ENCODE results near the gene RETREG1.
"Not testable (repeated sequence)": the region's sequence is repeated elsewhere in the genome, so short reads cannot be mapped to it uniquely, and the experiment has no call there.

RETREG1 gene

GRCh38 chr5:16558984-16559629 is 57.7 kb downstream of the RETREG1 start:
- in situ Hi-C loops (cut with MboI; ENCODE audit: low sequenced_read_pairs): no loop called here

GRCh38 chr5:16557477-16557876 is 59.3 kb downstream of the RETREG1 start:
- in situ Hi-C loops (cut with MboI; ENCODE audit: low sequenced_read_pairs): no loop called here

GRCh38 chr5:16554110-16554509 is 62.7 kb downstream of the RETREG1 start:
- in situ Hi-C loops (cut with MboI; ENCODE audit: low sequenced_read_pairs): no loop called here

GRCh38 chr5:16552666-16553343 is 64.0 kb downstream of the RETREG1 start:
- in situ Hi-C loops (cut with MboI; ENCODE audit: low sequenced_read_pairs): no loop called here

- in situ Hi-C loops (cut with MboI; ENCODE audit: low sequenced_read_pairs): no loop called here
Measured at GRCh38 chr5:16551628-16552027, 65.2 kb downstream of the RETREG1 start.

- in situ Hi-C loops (cut with MboI; ENCODE audit: low sequenced_read_pairs): no loop called here
Measured at GRCh38 chr5:16550316-16550952, 66.4 kb downstream of the RETREG1 start.

GRCh38 chr5:16549491-16550206 is 67.1 kb downstream of the RETREG1 start:
- in situ Hi-C loops (cut with MboI; ENCODE audit: low sequenced_read_pairs): no loop called here

GRCh38 chr5:16548812-16549211 is 68.0 kb downstream of the RETREG1 start:
- in situ Hi-C loops (cut with MboI; ENCODE audit: low sequenced_read_pairs): no loop called here

GRCh38 chr5:16548115-16548514 is 68.7 kb downstream of the RETREG1 start:
- in situ Hi-C loops (cut with MboI; ENCODE audit: low sequenced_read_pairs): no loop called here

- in situ Hi-C loops (cut with MboI; ENCODE audit: low sequenced_read_pairs): no loop called here
Measured at GRCh38 chr5:16547200-16547842, 69.5 kb downstream of the RETREG1 start.

GRCh38 chr5:16546732-16547131 is 70.1 kb downstream of the RETREG1 start:
- in situ Hi-C loops (cut with MboI; ENCODE audit: low sequenced_read_pairs): no loop called here

GRCh38 chr5:16544607-16545374 is 72.0 kb downstream of the RETREG1 start:
- in situ Hi-C loops (cut with MboI; ENCODE audit: low sequenced_read_pairs): no loop called here

- in situ Hi-C loops (cut with MboI; ENCODE audit: low sequenced_read_pairs): not testable (repeated sequence)
Measured at GRCh38 chr5:16543206-16543605, 73.6 kb downstream of the RETREG1 start.

- in situ Hi-C loops (cut with MboI; ENCODE audit: low sequenced_read_pairs): no loop called here
Measured at GRCh38 chr5:16542236-16542635, 74.6 kb downstream of the RETREG1 start.

GRCh38 chr5:16541592-16541991 is 75.2 kb downstream of the RETREG1 start:
- in situ Hi-C loops (cut with MboI; ENCODE audit: low sequenced_read_pairs): not testable (repeated sequence)

GRCh38 chr5:16540421-16540820 is 76.4 kb downstream of the RETREG1 start:
- in situ Hi-C loops (cut with MboI; ENCODE audit: low sequenced_read_pairs): no loop called here

GRCh38 chr5:16539169-16539666 is 77.6 kb downstream of the RETREG1 start:
- in situ Hi-C loops (cut with MboI; ENCODE audit: low sequenced_read_pairs): no loop called here

- in situ Hi-C loops (cut with MboI; ENCODE audit: low sequenced_read_pairs): no loop called here
Measured at GRCh38 chr5:16538006-16538405, 78.8 kb downstream of the RETREG1 start.

GRCh38 chr5:16536818-16537217 is 80.0 kb downstream of the RETREG1 start:
- in situ Hi-C loops (cut with MboI; ENCODE audit: low sequenced_read_pairs): no loop called here

- in situ Hi-C loops (cut with MboI; ENCODE audit: low sequenced_read_pairs): no loop called here
Measured at GRCh38 chr5:16536246-16536645, 80.6 kb downstream of the RETREG1 start.

All from HL-60/S4 treated with phorbol 12-myristate 13-acetate at 8.2 ng/mL for 4 days and 3 days (cell line).